RPMI7951 (cell line): Measurements from ENCODE around the gene CNTN4. TPM values are rescaled to one million over a fixed set of nuclear protein-coding genes. Genes with fewer than 3 reads are reported as not detected.

Source experiments
- DNase-seq: peaks from one replicate; pipeline ENCODE4 v3.0.0-alpha.2; 2012; ENCODE audit warnings: low read depth
- total RNA-seq: library from RNA; depleted of rRNA; stranded (reverse); fragments of >200 nt; shearing (Covaris generic); gene quantifications from 2 replicates; pipeline ENCODE4 v1.2.3, GENCODE V29; 2014

CNTN4 gene
- total RNA-seq, 1 experiment from 2014 or later, result not detected

DNA sequence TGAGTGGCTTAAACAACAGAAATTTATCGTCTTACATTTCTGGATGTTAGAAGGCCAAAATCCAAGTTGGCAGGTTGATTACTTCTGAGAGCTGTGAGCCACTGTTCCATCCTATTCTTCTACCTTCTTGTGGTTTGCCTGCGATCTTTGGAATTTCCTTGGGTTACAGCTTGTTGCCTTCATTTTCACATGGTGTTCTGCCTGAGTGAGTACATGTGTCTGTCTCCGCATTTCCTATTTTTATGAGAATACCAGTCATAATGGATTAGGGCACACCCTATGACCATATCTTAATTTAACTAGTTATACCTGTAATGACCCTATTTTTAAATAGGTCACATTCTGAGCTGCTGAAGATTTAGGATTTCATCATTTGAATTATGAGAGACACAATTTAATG, 294.3 kb downstream of the CNTN4 start:
- no peak for DNase-seq

GRCh38 chr3:2415083-2415482, 316.4 kb downstream of the CNTN4 start:
- DNase-seq, result no peak

DNA sequence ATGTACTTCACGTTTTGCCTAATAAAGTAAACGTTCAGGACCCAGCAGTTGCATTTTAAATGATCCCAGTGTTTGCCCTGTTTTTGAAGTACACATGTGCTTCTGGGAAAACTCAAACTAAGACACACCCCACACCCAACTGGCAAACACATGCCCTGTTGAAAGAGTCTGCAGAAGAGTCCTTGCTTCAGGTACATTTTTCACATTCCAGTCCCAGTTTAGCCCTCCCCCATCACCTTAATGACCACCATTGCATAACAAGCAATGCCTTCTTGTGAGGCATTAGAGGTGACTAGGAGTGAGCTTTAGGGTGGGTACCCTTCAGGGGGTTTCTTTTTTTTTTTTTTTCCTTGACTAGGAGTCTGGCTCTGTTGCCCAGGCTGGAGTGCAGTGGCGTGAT, 322.3 kb downstream of the CNTN4 start:
- DNase-seq, result no peak

DNA sequence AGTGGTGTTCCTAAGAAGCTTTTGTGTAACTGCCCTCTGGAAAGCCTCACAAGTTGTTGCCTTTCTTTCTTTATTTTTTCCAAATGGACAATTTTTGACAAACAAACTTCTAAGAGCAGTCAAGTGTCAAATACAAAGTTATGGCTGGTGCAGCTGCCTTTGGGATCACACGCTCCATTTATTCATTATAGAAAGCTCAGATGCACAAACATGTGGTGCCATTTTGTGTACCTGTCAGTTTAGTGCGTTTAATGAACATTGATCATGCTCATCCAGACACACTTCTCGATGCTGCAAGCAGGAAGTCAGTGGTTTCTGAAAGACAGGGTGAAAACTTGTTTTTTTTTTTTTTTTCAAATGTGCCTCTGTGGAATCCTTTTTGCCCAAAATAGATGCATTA, 324.5 kb downstream of the CNTN4 start:
- DNase-seq, result no peak

DNA sequence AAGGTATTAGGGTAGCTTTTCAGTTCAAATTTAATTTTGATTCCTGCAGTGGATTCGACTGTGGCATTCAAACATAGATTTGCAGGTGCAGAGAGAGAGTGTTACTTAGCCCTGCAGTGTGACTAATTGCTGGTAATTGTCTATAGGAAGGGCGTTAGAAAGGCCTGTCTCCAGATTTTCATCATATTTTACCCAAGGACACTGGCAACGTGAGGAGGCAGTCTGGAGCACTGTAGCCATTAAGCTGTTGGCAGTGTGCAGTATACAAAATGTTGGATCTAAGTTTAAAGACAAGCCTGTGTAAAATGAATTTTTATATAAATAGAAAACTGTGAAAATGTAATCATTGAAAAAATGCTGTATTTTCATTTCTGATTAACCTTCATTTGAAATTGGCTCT, 342.9 kb downstream of the CNTN4 start:
- DNase-seq, result no peak

DNA sequence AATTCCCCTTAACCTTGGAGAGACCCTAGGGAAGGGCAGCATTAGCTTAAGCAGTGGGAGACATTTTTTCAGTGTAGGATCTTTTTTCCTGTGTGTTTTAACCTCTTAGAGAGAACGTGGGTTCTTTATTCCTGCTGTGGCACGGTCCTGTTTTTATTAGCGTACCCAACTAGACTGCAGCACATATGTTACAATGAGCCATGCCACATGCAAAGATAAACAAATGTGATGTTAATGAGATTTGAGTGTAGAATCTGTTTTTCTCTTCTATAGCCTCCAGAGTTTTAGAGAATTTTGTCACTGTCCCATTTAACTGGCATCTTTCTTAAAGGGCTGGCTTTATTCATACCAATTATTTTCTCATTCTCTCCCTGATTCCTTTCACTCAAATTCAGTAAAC, 347.5 kb downstream of the CNTN4 start:
- no peak for DNase-seq

DNA sequence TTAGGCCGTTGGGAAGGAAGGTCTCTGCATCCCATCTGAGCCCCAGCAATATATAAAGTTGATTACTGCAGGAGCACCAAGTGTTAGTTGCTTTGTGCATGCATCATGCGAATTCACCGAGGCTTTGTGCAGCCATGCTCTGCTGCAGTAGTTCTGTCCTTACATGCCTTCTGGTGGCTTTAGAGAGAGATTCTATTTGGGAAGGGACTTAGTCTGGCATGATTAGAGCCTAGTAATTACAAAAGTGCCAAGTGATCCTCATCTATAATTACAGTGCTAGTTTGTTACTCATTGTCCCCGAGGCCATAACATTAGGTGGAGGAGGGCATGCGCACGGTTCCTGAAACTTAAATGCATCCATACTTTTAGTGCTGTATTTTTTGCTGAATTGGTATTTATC, 353.6 kb downstream of the CNTN4 start:
- DNase-seq, result no peak

GRCh38 chr3:2454865-2455264, 356.2 kb downstream of the CNTN4 start:
- no peak for DNase-seq

DNA sequence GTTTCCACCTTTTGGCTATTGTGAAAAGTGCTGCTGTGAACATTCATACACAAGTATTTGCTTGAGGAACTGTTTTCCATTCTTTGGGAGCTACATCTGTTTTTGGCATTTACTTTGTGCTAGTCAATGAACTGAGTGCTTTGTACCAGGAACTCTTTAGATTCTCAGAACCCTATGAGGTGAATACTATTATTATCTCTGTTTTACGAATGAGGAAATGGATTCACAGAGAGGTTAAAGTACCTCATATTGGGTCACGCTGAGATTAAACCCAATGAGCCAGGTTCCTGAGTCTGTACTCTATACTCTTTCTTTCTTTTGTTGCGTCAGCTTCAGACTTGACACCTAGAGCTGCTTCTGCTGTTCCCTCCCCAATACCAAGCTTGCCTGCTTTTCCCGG, 358.1 kb downstream of the CNTN4 start:
- DNase-seq, result no peak

DNA sequence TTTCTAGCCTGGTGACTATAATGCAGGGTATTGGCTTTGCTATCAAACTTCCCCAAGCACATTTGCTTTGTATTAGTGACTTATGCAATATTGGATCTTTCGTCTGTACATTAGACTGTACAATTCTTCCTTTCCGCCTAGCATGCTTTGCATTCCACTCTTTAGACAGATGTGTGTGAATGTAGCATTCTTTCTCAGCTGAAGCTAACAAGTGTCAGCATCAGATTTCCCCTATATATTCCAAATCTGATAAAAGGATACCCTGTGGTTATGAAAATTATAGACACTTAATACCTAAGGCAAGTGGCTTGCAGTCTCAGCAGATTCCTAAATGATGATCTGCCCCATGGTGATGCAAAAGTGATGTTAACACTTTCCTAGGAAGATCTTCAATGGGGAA, 360.1 kb downstream of the CNTN4 start:
- DNase-seq, result no peak

- no peak for DNase-seq
Observed at GRCh38 chr3:2465842-2466241, 367.2 kb downstream of the CNTN4 start.

- no peak for DNase-seq
Observed at GRCh38 chr3:2468816-2469215, 370.1 kb downstream of the CNTN4 start.

GRCh38 chr3:2476996-2477395, 378.3 kb downstream of the CNTN4 start:
- no peak for DNase-seq

GRCh38 chr3:2477620-2478019, 379.0 kb downstream of the CNTN4 start:
- no peak for DNase-seq

- DNase-seq, result no peak
Observed at GRCh38 chr3:2484162-2485026, 385.7 kb downstream of the CNTN4 start.

- no peak for DNase-seq
Observed at GRCh38 chr3:2485027-2485375, 386.3 kb downstream of the CNTN4 start.

DNA sequence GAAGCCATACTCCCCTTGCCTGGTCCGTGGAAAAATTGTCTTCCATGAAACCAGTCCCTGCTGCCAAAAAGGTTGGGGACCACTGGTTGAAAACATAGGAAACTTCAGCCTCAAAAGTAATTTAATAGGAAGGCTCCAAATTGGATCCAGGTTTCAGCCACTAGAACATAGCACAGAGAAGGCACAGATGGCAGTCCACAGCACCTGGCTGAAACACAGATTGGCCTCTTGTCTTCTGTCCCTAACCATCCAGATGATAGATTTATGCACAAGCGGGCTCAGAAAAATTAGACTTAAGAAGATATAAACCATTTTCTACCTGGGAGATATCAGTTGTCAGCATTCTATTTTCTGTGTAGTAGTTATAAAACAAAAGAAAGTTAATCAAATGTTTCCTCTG, 397.1 kb downstream of the CNTN4 start:
- DNase-seq, result no peak

GRCh38 chr3:2504912-2505311, 406.2 kb downstream of the CNTN4 start:
- no peak for DNase-seq

DNA sequence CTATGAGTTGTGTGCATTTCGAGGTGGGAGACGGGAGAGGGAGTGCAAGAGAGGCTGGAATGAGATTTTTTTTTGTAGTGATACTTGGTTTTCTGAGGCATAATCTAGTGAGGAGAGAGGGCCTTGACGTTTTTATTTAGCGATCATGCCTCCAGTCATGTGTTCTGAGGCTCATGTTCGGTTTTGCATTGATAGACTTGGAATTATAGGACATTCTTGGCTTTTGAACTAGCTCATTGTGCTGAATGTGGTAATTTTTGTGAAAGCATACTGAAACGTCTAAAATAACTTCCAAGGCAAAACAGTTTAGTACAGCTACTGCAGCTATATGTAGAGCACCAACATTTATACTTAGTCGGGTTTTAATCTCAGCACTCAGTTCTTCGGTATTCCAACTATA, 408.1 kb downstream of the CNTN4 start:
- no peak for DNase-seq

DNA sequence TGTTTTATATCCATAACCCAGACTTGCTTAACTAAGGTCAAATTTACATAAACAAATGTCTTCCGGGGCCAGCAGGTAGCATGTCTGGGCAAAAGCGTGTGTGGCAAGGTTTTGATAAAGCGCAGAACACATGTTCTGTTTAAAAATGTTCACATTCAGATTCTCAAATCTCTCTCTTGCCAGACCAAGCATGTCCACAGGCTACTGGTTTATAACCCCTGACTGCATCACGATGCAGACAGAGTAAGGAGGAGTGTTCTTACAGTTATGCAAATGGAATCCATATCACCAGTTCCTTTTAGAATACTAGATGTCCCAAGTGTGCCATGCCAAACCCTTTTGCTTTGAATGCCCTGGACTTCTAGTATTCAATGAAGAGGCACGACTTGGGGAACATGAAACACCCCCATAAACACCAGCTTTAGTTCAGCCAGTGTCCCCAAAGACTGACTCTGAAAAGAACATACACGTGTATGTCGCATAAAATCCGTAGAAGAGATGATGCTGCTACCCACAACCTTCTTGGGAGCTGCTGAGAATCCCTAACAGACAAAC, 412.0 kb downstream of the CNTN4 start:
- no peak for DNase-seq

- no peak for DNase-seq
Observed at GRCh38 chr3:2511356-2511755, 412.7 kb downstream of the CNTN4 start.

- DNase-seq, result no peak
Observed at GRCh38 chr3:2512881-2513280, 414.2 kb downstream of the CNTN4 start.

- no peak for DNase-seq
Observed at GRCh38 chr3:2513986-2514385, 415.3 kb downstream of the CNTN4 start.
